Measurements from ENCODE around the gene NDUFAF7. TPM values are rescaled to one million over a fixed set of nuclear protein-coding genes. Genes with fewer than 3 reads are reported as not detected.
A peak's percentile ranks its signal among the peaks of the same experiment; 100 is the strongest.

The NDUFAF7 gene
- polyA plus RNA-seq, 1 donor (not counting 4 experiments of a cell fraction or from before 2014, with no cell fraction given): 27.7 TPM

GRCh38 chr2:37190290-37190689 lies 41.2 kb upstream of the NDUFAF7 start:
- Histone ChIP-seq H2AFZ (ENCODE audit: control insufficient read depth, low read length) (peak overlapping the region; percentile 51), H3K27me3 (ENCODE audit: control insufficient read depth, extremely low read depth, insufficient read depth, low read length) (no peaks in the 10 kb centered on the region), H3K4me3 (ENCODE audit: control insufficient read depth in 2 of 3, extremely low read depth in 1 of 3, insufficient read depth in 2 of 3, low read depth in 1 of 3, low read length in 3 of 3) (no peak overlapping the region), H3K4me2 (ENCODE audit: control insufficient read depth, extremely low read depth, insufficient read depth, low read depth, low read length) (peak overlapping the region; percentile 33), H3K27ac (ENCODE audit: control insufficient read depth, insufficient read depth, low read length) (peak overlapping the region; percentile 58), H3K9me1 (ENCODE audit: control insufficient read depth, extremely low read depth, insufficient read depth, low read length) (no peaks in the 10 kb centered on the region), H3K4me1 (ENCODE audit: control insufficient read depth, extremely low read depth, insufficient read depth, low read length) (peaks cover 15% of the 10 kb centered on the region), H3K79me2 (ENCODE audit: control insufficient read depth, insufficient read depth, low read length) (no peaks in the 10 kb centered on the region), H3K9ac (ENCODE audit: control insufficient read depth, extremely low read depth, insufficient read depth, low read length) (no peak overlapping the region), H3K36me3 (ENCODE audit: control insufficient read depth in 2 of 2, extremely low read depth in 1 of 2, insufficient read depth in 2 of 2, low read length in 2 of 2) (no peaks in the 10 kb centered on the region), H3K9me3 (ENCODE audit: control insufficient read depth, low read depth, low read length) (no peaks in the 10 kb centered on the region), H4K20me1 (ENCODE audit: control insufficient read depth, extremely low read depth, insufficient read depth, low read length) (no peaks in the 10 kb centered on the region)
- no peak for FAIRE-seq
- TF ChIP-seq EZH2 (IDR thresholded peaks at IDR 0.05; ENCODE audit: low read length) (no peak), CTCF (optimal IDR thresholded peaks at IDR 0.05 in 1 of 3, IDR thresholded peaks at IDR 0.05 in 1 of 3, conservative IDR thresholded peaks at IDR 0.05 in 1 of 3; ENCODE audit: extremely low read depth in 1 of 3, insufficient read depth in 2 of 3, low read length in 3 of 3) (no peak)
- dilution Hi-C loops (cut with MboI; ENCODE audit: extremely low pct_ligation_motif_present, low sequenced_read_pairs): no loop called here
- no peak for DNase-seq (ENCODE audit: low read depth, low spot score)

- no peak for FAIRE-seq
- no peak for DNase-seq (ENCODE audit: low read depth, low spot score)
Measured at GRCh38 chr2:37191253-37191652, 40.2 kb upstream of the NDUFAF7 start.

More at GRCh38 chr2:37191253-37191652, 40.2 kb upstream of the NDUFAF7 start:
- Histone ChIP-seq H3K9me1 (ENCODE audit: control insufficient read depth, extremely low read depth, insufficient read depth, low read length) (no peaks in the 10 kb centered on the region), H3K9ac (ENCODE audit: control insufficient read depth, extremely low read depth, insufficient read depth, low read length) (no peak overlapping the region), H3K36me3 (ENCODE audit: control insufficient read depth in 2 of 2, extremely low read depth in 1 of 2, insufficient read depth in 2 of 2, low read length in 2 of 2) (no peaks in the 10 kb centered on the region), H3K9me3 (ENCODE audit: control insufficient read depth, low read depth, low read length) (no peaks in the 10 kb centered on the region), H3K79me2 (ENCODE audit: control insufficient read depth, insufficient read depth, low read length) (no peaks in the 10 kb centered on the region), H3K4me2 (ENCODE audit: control insufficient read depth, extremely low read depth, insufficient read depth, low read depth, low read length) (no peak overlapping the region), H3K4me1 (ENCODE audit: control insufficient read depth, extremely low read depth, insufficient read depth, low read length) (peaks cover 17% of the 10 kb centered on the region), H4K20me1 (ENCODE audit: control insufficient read depth, extremely low read depth, insufficient read depth, low read length) (no peaks in the 10 kb centered on the region), H2AFZ (ENCODE audit: control insufficient read depth, low read length) (no peak overlapping the region), H3K27ac (ENCODE audit: control insufficient read depth, insufficient read depth, low read length) (no peak overlapping the region), H3K4me3 (ENCODE audit: control insufficient read depth in 2 of 3, extremely low read depth in 1 of 3, insufficient read depth in 2 of 3, low read depth in 1 of 3, low read length in 3 of 3) (no peak overlapping the region), H3K27me3 (ENCODE audit: control insufficient read depth, extremely low read depth, insufficient read depth, low read length) (no peaks in the 10 kb centered on the region)
- dilution Hi-C loops (cut with MboI; ENCODE audit: extremely low pct_ligation_motif_present, low sequenced_read_pairs): no loop called here
- TF ChIP-seq EZH2 (IDR thresholded peaks at IDR 0.05; ENCODE audit: low read length) (no peak), CTCF (optimal IDR thresholded peaks at IDR 0.05 in 1 of 3, IDR thresholded peaks at IDR 0.05 in 1 of 3, conservative IDR thresholded peaks at IDR 0.05 in 1 of 3; ENCODE audit: extremely low read depth in 1 of 3, insufficient read depth in 2 of 3, low read length in 3 of 3) (no peak)
